ENCODE data around the gene PCDHGA6.

PCDHGA6 gene

DNA sequence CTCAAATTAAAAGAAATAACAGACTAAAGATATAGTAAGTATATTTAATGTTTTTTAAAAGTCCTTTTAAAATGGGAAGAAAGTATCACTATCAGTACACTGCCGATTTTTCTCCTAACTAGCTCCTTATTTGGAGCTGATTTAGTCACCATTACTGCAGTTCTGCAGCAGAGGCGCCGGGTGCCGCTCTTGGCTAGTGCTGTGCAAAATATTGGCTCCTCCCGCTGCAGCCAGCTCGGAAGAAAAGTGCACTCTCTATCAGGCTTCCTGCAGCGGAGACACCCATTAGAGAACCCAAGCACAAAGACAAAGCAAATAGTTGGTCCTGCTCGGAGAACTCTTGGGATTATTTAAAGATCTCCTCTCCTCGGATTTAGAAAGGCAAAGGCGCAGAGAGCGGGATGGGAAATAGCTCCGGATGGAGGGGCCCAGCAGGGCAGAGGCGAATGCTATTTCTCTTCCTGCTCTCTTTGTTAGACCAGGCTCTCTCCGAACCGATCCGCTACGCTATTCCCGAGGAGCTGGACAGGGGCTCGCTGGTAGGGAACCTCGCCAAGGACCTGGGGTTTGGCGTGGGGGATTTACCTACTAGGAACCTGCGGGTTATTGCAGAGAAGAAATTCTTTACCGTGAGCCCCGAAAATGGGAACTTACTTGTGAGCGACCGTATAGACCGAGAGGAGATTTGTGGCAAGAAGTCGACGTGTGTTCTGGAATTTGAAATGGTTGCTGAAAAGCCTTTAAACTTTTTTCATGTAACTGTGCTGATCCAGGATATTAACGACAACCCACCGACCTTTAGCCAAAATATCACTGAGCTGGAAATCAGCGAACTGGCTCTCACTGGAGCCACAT is 3.5 kb upstream of the PCDHGA6 start, which contains the start of gene PCDHGB3:
PCDHGB3 (plus strand) TSS at position 249 of the 855 bp plus-strand sequence; CDS start at position 402, 153 bp downstream.
- Histone ChIP-seq H3K4me1 (ENCODE audit: control insufficient read depth, insufficient read depth, low read length) (no peaks in the 10 kb centered on the region), H3K36me3 (ENCODE audit: control insufficient read depth in 2 of 2, insufficient read depth in 1 of 2, low read length in 2 of 2) (no peaks in the 10 kb centered on the region), H3K9me3 (ENCODE audit: control insufficient read depth, insufficient read depth, low read depth, low read length) (no peaks in the 10 kb centered on the region; the same call in 1 of the 2 replicates), H3K4me3 (ENCODE audit: low read depth, low read length) (no peak within 1 kb of the TSS), H3K27ac (ENCODE audit: extremely low read depth, low read depth, low read length) (no peak within 1 kb of the TSS)
- no peak for TF ChIP-seq ZNF184 (tag by site-specific recombination; IDR thresholded peaks at IDR 0.05)
- TF ChIP-seq ZNF324 (tag by site-specific recombination; IDR thresholded peaks at IDR 0.05) = no peak
- TF ChIP-seq ZNF654 (tag by site-specific recombination; IDR thresholded peaks at IDR 0.05; ENCODE audit: low read depth) = no peak
- no peak for TF ChIP-seq ZNF239 (tag by site-specific recombination; IDR thresholded peaks at IDR 0.05)
- TF ChIP-seq ZNF529 (tag by site-specific recombination; IDR thresholded peaks at IDR 0.05; ENCODE audit: insufficient replicate concordance) = no peak
- no peak for TF ChIP-seq WT1 (tag by site-specific recombination; IDR thresholded peaks at IDR 0.05)
- no peak for TF ChIP-seq ZNF335 (tag by site-specific recombination; conservative IDR thresholded peaks at IDR 0.05)
- TF ChIP-seq ZFP3 (tag by site-specific recombination; IDR thresholded peaks at IDR 0.05; ENCODE audit: low read depth) = no peak
- POLR2A ChIA-PET = no interaction called here
- CTCF ChIA-PET = interaction anchor here (0.6 to 3.3 kb wide), 28 partner anchors 10 to 222 kb away, joined by 3 to 22 read pairs (median 4); partner anchors contain the start of genes PCDHB10, PCDHGA1, PCDHGA11 and PCDHGA12

DNA sequence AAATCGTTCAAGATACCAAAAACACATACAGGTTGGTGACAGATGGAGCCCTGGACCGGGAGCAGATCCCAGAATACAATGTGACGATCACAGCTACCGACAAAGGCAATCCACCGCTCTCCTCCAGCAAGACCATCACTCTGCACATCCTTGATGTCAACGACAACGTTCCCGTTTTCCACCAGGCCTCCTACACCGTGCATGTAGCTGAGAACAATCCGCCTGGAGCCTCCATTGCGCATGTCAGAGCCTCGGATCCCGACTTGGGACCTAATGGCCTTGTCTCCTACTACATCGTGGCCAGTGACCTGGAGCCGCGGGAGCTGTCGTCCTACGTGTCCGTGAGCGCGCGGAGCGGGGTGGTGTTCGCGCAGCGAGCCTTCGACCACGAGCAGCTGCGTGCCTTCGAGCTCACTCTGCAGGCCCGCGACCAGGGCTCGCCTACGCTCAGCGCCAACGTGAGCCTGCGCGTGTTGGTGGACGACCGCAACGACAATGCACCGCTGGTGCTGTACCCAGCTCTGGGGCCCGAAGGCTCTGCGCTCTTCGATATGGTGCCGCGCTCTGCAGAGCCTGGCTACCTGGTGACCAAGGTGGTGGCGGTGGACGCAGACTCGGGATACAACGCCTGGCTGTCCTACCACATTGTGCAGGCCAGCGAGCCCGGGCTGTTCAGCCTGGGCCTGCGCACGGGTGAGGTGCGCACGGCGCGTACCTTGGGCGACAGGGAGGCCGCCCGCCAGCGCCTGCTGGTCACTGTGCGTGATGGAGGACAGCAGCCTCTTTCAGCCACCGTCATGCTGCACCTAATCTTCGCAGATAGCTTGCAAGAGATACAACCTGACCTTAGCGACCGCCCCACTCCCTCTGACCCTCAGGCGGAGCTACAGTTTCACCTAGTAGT is 1.9 kb upstream of the PCDHGA6 start:
- H3K27ac ChIP-seq (ENCODE audit: extremely low read depth, low read depth, low read length) = no peak overlapping the region
- POLR2A ChIA-PET = no interaction called here
- CTCF ChIA-PET = interaction anchor here (0.9 to 3.3 kb wide), 8 partner anchors 16 to 194 kb away, joined by 3 to 22 read pairs (median 6); partner anchors contain the start of genes PCDHGA2, PCDHGA4, PCDHGB1 and PCDHGB5
- H3K36me3 ChIP-seq (ENCODE audit: control insufficient read depth in 2 of 2, insufficient read depth in 1 of 2, low read length in 2 of 2) = no peaks in the 10 kb centered on the region
- H3K4me3 ChIP-seq (ENCODE audit: low read depth, low read length) = no peak overlapping the region
- no peaks in the 10 kb centered on the region for H3K4me1 ChIP-seq (ENCODE audit: control insufficient read depth, insufficient read depth, low read length)
- TF ChIP-seq, protein P1, sequence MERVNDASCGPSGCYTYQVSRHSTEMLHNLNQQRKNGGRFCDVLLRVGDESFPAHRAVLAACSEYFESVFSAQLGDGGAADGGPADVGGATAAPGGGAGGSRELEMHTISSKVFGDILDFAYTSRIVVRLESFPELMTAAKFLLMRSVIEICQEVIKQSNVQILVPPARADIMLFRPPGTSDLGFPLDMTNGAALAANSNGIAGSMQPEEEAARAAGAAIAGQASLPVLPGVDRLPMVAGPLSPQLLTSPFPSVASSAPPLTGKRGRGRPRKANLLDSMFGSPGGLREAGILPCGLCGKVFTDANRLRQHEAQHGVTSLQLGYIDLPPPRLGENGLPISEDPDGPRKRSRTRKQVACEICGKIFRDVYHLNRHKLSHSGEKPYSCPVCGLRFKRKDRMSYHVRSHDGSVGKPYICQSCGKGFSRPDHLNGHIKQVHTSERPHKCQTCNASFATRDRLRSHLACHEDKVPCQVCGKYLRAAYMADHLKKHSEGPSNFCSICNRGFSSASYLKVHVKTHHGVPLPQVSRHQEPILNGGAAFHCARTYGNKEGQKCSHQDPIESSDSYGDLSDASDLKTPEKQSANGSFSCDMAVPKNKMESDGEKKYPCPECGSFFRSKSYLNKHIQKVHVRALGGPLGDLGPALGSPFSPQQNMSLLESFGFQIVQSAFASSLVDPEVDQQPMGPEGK (tag by site-specific recombination; IDR thresholded peaks at IDR 0.05) = no peak
- no peak for TF ChIP-seq ZFP69B (tag by site-specific recombination; IDR thresholded peaks at IDR 0.05)
- TF ChIP-seq OVOL3 (tag by site-specific recombination; IDR thresholded peaks at IDR 0.05) = no peak
- no peak for TF ChIP-seq ZNF350 (tag by site-specific recombination; IDR thresholded peaks at IDR 0.05)
- TF ChIP-seq ZNF629 (tag by site-specific recombination; IDR thresholded peaks at IDR 0.05) = no peak
- TF ChIP-seq KLF1 (tag by site-specific recombination; IDR thresholded peaks at IDR 0.05) = no peak
- TF ChIP-seq ZNF610 (tag by site-specific recombination; IDR thresholded peaks at IDR 0.05; ENCODE audit: borderline replicate concordance) = no peak
- TF ChIP-seq ZNF785 (tag by site-specific recombination; IDR thresholded peaks at IDR 0.05) = no peak
- TF ChIP-seq, protein P2, sequence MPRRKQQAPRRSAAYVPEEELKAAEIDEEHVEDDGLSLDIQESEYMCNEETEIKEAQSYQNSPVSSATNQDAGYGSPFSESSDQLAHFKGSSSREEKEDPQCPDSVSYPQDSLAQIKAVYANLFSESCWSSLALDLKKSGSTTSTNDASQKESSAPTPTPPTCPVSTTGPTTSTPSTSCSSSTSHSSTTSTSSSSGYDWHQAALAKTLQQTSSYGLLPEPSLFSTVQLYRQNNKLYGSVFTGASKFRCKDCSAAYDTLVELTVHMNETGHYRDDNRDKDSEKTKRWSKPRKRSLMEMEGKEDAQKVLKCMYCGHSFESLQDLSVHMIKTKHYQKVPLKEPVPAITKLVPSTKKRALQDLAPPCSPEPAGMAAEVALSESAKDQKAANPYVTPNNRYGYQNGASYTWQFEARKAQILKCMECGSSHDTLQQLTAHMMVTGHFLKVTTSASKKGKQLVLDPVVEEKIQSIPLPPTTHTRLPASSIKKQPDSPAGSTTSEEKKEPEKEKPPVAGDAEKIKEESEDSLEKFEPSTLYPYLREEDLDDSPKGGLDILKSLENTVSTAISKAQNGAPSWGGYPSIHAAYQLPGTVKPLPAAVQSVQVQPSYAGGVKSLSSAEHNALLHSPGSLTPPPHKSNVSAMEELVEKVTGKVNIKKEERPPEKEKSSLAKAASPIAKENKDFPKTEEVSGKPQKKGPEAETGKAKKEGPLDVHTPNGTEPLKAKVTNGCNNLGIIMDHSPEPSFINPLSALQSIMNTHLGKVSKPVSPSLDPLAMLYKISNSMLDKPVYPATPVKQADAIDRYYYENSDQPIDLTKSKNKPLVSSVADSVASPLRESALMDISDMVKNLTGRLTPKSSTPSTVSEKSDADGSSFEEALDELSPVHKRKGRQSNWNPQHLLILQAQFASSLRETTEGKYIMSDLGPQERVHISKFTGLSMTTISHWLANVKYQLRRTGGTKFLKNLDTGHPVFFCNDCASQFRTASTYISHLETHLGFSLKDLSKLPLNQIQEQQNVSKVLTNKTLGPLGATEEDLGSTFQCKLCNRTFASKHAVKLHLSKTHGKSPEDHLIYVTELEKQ (tag by site-specific recombination; IDR thresholded peaks at IDR 0.05; ENCODE audit: borderline replicate concordance) = no peak
- TF ChIP-seq ZNF133 (tag by site-specific recombination; IDR thresholded peaks at IDR 0.05) = no peak
- TF ChIP-seq ZNF514 (tag by site-specific recombination; IDR thresholded peaks at IDR 0.05) = no peak
- no peaks in the 10 kb centered on the region; the same call in 1 of the 2 replicates for H3K9me3 ChIP-seq (ENCODE audit: control insufficient read depth, insufficient read depth, low read depth, low read length)

Measured in HEK293 (cell line).